CD8-positive, alpha-beta memory T cell (primary cell): ENCODE measurements around the gene MCIDAS. TPM values are rescaled to one million over a fixed set of nuclear protein-coding genes. Genes with fewer than 3 reads are reported as not detected.
A peak's percentile ranks its signal among the peaks of the same experiment; 100 is the strongest.

ENCODE experiments used
- CTCF ChIA-PET: fragments of 350-600 bp; sonication (Branson Sonifier 250); formaldehyde crosslinking; loops from one replicate; lab custom pipeline; 2021; ENCODE audit warnings: antibody characterized with exemption; lab: Charles Lee
- POLR2A ChIA-PET: fragments of 350-600 bp; sonication (Branson Sonifier 250); formaldehyde crosslinking; loops from one replicate; lab custom pipeline; 2021; ENCODE audit warnings: antibody characterized with exemption; lab: Charles Lee
- DNase-seq, 5 donors: peaks; one replicate each; pipeline versions ENCODE4 v3.0.0 to v3.0.0-alpha.2; 2020 to 2022; ENCODE audit warnings: mixed read lengths in 1 of 5
- H3K27ac ChIP-seq: one replicate; pipeline ENCODE4 v1.7.0; 2013; ENCODE audit warnings: low read depth, mild to moderate bottlenecking, low read length, moderate library complexity
- H3K27me3 ChIP-seq: 2 replicates; pipeline ENCODE4 v1.7.0; 2013; ENCODE audit warnings: low read length, mild to moderate bottlenecking; ENCODE audit not compliant: insufficient read depth, poor library complexity, severe bottlenecking
- H3K36me3 ChIP-seq: 2 replicates; pipeline ENCODE4 v1.7.0; 2013; ENCODE audit warnings: mild to moderate bottlenecking, low read length, moderate library complexity; ENCODE audit not compliant: insufficient read depth
- H3K4me1 ChIP-seq: 2 replicates; pipeline ENCODE4 v1.7.0; 2013; ENCODE audit warnings: mild to moderate bottlenecking, low read length, moderate library complexity; ENCODE audit not compliant: insufficient read depth
- H3K4me3 ChIP-seq: 2 replicates; pipeline ENCODE4 v1.7.0; 2013; ENCODE audit warnings: mild to moderate bottlenecking, low read length
- H3K9me3 ChIP-seq: 2 replicates; pipeline ENCODE4 v1.7.0; 2013; ENCODE audit warnings: mild to moderate bottlenecking, low read length
- H3K27ac Mint-ChIP-seq, 8 donors: one replicate each; pipeline ENCODE4 v1.8.0; 2020 to 2021; ENCODE audit warnings: mixed read lengths in 8 of 8, mild to moderate bottlenecking in 6 of 8, inconsistent platforms in 3 of 8, moderate library complexity in 3 of 8
- H3K27me3 Mint-ChIP-seq, 2 donors: one replicate each; pipeline ENCODE4 v1.8.0; 2020 to 2021; ENCODE audit warnings: mixed read lengths in 2 of 2, mild to moderate bottlenecking in 1 of 2, moderate library complexity in 1 of 2
- H3K36me3 Mint-ChIP-seq, 3 donors: one replicate each; pipeline ENCODE4 v1.8.0; 2020 to 2021; ENCODE audit warnings: mixed read lengths in 3 of 3, inconsistent platforms in 1 of 3, mild to moderate bottlenecking in 1 of 3
- H3K4me1 Mint-ChIP-seq, 3 donors: one replicate each; pipeline ENCODE4 v1.8.0; 2020 to 2021; ENCODE audit warnings: mixed read lengths in 3 of 3, inconsistent platforms in 1 of 3, mild to moderate bottlenecking in 1 of 3
- H3K4me3 Mint-ChIP-seq, 7 donors: one replicate each; pipeline ENCODE4 v1.8.0; 2020 to 2021; ENCODE audit warnings: mixed read lengths in 7 of 7, mild to moderate bottlenecking in 6 of 7, moderate library complexity in 4 of 7, inconsistent platforms in 2 of 7
- H3K9me3 Mint-ChIP-seq, 5 donors: one replicate each; pipeline ENCODE4 v1.8.0; 2020 to 2022; ENCODE audit warnings: mixed read lengths in 5 of 5, mild to moderate bottlenecking in 3 of 5, moderate library complexity in 2 of 5, inconsistent platforms in 1 of 5
- polyA plus RNA-seq: library from polyadenylated mRNA; unstranded; fragments of 300-500 nt; fragmentation: Illumina TruSeq; gene quantifications from one replicate; pipeline ENCODE4 v1.2.3, GENCODE V29; 2021
- total RNA-seq, 2 experiments: library from RNA; stranded (reverse); gene quantifications; one replicate each; pipeline ENCODE4 v1.2.3, GENCODE V29; 2021

Gene MCIDAS
- total and polyA plus RNA-seq, 3 experiments from 2014 or later, result not detected

DNA sequence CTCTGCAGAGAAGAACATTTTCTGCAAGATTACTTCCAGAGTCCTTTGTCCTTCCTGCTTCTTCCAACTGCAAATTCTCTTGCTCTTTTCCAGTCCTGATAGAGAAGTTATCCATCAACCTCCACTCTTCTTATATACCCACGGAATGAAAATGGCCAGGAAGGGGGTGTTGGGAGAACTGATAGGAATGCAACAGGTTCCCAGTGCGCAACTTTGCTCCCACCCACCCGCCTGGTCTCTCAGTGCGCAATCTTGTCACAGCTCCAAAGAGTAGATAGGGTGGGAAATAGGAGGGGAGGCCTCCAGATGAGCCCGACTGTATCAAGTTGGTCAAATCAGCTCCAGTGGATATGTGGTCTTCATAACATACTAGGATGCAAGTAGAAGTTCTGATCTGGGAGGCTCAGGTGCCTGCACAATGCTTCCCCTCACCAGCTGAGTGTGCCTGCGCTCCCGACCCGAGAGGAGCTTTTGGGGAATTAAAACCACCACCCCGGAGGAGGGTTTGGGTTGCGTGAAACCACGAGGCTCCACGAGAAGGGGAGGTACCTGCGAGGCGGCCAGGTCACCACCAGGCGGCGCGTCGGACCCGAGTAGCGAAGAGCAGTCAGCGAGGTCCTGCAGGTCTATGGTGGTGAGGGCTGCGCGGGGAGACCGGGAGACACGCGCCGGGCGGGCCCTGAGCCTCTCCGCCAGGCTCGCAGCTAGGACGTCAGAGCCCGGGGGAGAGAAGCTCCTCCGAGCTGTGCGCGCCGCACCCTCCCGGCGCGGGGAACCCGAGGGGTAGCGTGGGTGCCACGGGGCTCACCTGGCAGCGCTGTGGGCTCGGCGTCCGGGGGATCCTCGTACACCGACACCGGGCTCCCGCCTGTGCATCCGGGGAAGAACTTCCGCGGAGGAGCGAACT, 835 bp downstream of the MCIDAS start:
- POLR2A ChIA-PET, result interaction anchor here (0.8 kb wide), 1 partner anchor 81 kb away, joined by 3 read pairs; the partner anchor contains the start of gene DHX29
- Mint-ChIP-seq H3K36me3 (no peaks in the 10 kb centered on the region), H3K9me3 (no peaks in the 10 kb centered on the region), H3K4me1 (peaks cover 27 to 49% (median 28%) of the 10 kb centered on the region in 3 donors), H3K4me3 (peak overlapping the region; percentile 59 to 82 (median 67)), H3K27me3 (peaks cover 75 to 88% of the 10 kb centered on the region in 2 donors), H3K27ac (no peak overlapping the region)
- Histone ChIP-seq H3K36me3 (no peaks in the 10 kb centered on the region), H3K4me3 (no peak overlapping the region), H3K9me3 (no peaks in the 10 kb centered on the region), H3K4me1 (peaks cover 30% of the 10 kb centered on the region), H3K27ac (no peak overlapping the region), H3K27me3 (peaks cover 82% of the 10 kb centered on the region)
- DNase-seq, result peak in 1 of 5 donors; percentile 27
- CTCF ChIA-PET, result interaction anchor here (0.9 to 1.1 kb wide), 2 partner anchors 8 to 465 kb away, joined by 3 to 4 read pairs; no protein-coding TSS in a partner anchor

DNA sequence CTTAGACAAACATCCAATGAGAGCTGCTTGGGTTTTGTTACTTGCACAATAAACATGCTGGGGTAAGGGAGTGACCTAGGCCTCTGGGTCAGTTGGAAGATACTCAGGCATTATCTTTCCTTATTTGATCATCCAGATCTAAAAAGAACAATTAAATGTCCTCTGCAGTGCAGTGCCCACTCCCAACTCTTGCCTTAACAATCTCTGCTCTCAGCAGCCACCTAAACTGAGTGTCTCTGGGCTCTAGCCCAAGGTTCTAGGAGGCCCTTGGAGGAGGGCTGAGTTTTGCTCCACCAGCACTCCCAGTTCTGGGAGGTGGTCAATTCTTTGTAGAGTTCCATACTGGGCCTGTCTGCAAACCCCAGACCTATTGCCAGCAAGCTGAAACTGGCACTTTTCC, 1.8 kb downstream of the MCIDAS start:
- Histone ChIP-seq H3K36me3 (no peaks in the 10 kb centered on the region), H3K27ac (no peak overlapping the region), H3K9me3 (no peaks in the 10 kb centered on the region), H3K4me1 (peaks cover 32% of the 10 kb centered on the region), H3K27me3 (peaks cover 82% of the 10 kb centered on the region), H3K4me3 (no peak overlapping the region)
- H3K27me3 Mint-ChIP-seq, result peaks cover 74 to 88% of the 10 kb centered on the region in 2 donors
- H3K4me3 Mint-ChIP-seq, result peak overlapping the region in 2 of 7 donors; percentile 36 to 67
- POLR2A ChIA-PET, result interaction anchor here (0.8 kb wide), 1 partner anchor 82 kb away, joined by 3 read pairs; the partner anchor contains the start of gene DHX29
- no peak for DNase-seq
- H3K9me3 Mint-ChIP-seq, result no peaks in the 10 kb centered on the region
- H3K27ac Mint-ChIP-seq, result no peak overlapping the region
- CTCF ChIA-PET, result interaction anchor here (1.1 kb wide), 1 partner anchor 466 kb away, joined by 3 read pairs; no protein-coding TSS in a partner anchor
- peaks cover 24 to 49% (median 28%) of the 10 kb centered on the region in 3 donors for H3K4me1 Mint-ChIP-seq
- H3K36me3 Mint-ChIP-seq, result no peaks in the 10 kb centered on the region

DNA sequence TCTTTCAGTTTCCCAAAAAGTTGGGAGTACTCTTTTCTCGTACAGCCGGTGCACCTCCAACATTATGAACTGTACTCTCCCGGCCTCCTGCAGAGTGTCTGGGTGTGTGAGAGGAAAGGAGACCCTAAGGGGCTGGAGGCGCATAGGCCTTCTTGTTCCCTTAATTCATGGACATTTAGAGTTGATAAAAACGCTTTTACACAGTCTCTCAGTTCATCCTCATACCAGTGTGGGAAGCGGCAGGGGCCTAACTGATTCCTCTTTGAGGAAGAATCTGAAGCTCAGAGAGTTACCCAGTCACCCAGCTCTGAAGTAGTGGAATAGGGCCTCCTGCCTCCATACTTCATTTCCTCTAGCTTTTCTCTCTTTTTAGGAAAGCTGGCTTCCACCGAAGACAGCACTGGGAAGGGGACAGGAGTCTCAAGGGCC, 3.3 kb downstream of the MCIDAS start:
- H3K27ac ChIP-seq, result no peak overlapping the region
- POLR2A ChIA-PET, result interaction anchor here (0.6 to 0.7 kb wide), 2 partner anchors 9 to 50 kb away, joined by 3 read pairs; no protein-coding TSS in a partner anchor
- no peaks in the 10 kb centered on the region for H3K9me3 Mint-ChIP-seq

DNA sequence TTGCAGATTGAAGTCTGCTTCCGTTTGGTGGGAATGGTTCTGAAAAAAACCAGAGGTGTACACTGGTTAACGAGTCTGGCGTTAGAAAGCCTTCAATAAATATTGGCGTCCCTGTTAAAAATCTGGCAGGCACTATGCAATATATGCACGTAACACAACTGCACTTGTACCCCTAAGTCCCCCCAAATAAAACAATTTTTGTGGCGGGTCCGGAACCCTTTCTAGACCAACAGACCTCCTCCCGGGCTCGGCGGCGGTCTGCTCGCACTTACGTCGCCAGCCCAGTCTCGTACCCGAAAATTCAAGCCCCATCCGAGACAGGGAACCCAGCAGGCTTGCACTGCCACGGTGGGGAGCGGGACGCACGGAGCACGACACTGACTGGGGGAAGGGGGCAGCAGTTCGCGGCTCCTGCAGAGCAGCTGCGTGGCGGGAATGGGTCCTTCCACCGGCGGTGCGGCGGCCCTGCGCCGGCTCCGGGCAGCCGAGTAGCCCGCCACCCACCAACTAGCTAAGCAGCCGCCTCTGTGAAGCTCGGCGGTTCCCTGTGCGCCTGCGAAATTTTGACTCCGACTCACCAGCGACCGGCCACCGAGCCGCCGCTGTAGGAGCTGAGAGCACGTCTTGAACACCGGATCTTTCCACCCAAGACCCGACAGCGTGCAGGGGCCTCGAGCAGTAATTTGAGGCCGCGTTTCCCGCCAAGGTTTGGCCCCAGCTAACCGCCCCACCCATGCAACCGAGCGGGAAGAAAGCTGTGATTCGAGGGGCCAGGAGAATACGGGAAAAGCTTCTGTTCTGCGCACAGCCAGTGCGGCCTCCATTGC, 3.9 kb downstream of the MCIDAS start:
- no peaks in the 10 kb centered on the region for H3K36me3 ChIP-seq
- H3K27ac Mint-ChIP-seq, result peak overlapping the region in 2 of 8 donors; percentile 20 to 45
- H3K27ac ChIP-seq, result no peak overlapping the region
- ChIA-PET CTCF (interaction anchor here (0.9 to 1.0 kb wide), 2 partner anchors 8 to 10 kb away, joined by 3 read pairs; partner anchors contain the start of gene CCNO), POLR2A (interaction anchor here (0.6 to 0.7 kb wide), 2 partner anchors 10 to 50 kb away, joined by 3 read pairs; no protein-coding TSS in a partner anchor)
- no peak for DNase-seq
- no peaks in the 10 kb centered on the region for H3K9me3 Mint-ChIP-seq
- peaks cover 34% of the 10 kb centered on the region for H3K4me1 ChIP-seq
- H3K27me3 Mint-ChIP-seq, result peaks cover 63 to 88% of the 10 kb centered on the region in 2 donors
- peaks cover 26 to 53% (median 27%) of the 10 kb centered on the region in 3 donors for H3K4me1 Mint-ChIP-seq
- peak overlapping the region; percentile 24 for H3K4me3 ChIP-seq
- peaks cover 71% of the 10 kb centered on the region for H3K27me3 ChIP-seq
- peaks cover 0 to 4% (median 0%) of the 10 kb centered on the region in 3 donors for H3K36me3 Mint-ChIP-seq
- H3K4me3 Mint-ChIP-seq, result peak overlapping the region in 5 of 7 donors; percentile 33 to 76 (median 49)
- H3K9me3 ChIP-seq, result no peaks in the 10 kb centered on the region

More for the DNA sequence above, 3.3 kb downstream of the MCIDAS start:
- no peak overlapping the region for H3K4me3 ChIP-seq
- peaks cover 34% of the 10 kb centered on the region for H3K4me1 ChIP-seq
- peaks cover 27 to 53% (median 27%) of the 10 kb centered on the region in 3 donors for H3K4me1 Mint-ChIP-seq
- H3K36me3 Mint-ChIP-seq, result no peaks in the 10 kb centered on the region
- no peaks in the 10 kb centered on the region for H3K9me3 ChIP-seq
- peaks cover 77% of the 10 kb centered on the region for H3K27me3 ChIP-seq
- no peak overlapping the region for H3K27ac Mint-ChIP-seq
- CTCF ChIA-PET, result interaction anchor here (0.9 to 1.0 kb wide), 2 partner anchors 9 kb away, joined by 3 read pairs; partner anchors contain the start of gene CCNO
- H3K27me3 Mint-ChIP-seq, result peaks cover 69 to 88% of the 10 kb centered on the region in 2 donors
- no peak for DNase-seq
- H3K36me3 ChIP-seq, result no peaks in the 10 kb centered on the region
- H3K4me3 Mint-ChIP-seq, result peak overlapping the region in 4 of 7 donors; percentile 29 to 41 (median 34)

DNA sequence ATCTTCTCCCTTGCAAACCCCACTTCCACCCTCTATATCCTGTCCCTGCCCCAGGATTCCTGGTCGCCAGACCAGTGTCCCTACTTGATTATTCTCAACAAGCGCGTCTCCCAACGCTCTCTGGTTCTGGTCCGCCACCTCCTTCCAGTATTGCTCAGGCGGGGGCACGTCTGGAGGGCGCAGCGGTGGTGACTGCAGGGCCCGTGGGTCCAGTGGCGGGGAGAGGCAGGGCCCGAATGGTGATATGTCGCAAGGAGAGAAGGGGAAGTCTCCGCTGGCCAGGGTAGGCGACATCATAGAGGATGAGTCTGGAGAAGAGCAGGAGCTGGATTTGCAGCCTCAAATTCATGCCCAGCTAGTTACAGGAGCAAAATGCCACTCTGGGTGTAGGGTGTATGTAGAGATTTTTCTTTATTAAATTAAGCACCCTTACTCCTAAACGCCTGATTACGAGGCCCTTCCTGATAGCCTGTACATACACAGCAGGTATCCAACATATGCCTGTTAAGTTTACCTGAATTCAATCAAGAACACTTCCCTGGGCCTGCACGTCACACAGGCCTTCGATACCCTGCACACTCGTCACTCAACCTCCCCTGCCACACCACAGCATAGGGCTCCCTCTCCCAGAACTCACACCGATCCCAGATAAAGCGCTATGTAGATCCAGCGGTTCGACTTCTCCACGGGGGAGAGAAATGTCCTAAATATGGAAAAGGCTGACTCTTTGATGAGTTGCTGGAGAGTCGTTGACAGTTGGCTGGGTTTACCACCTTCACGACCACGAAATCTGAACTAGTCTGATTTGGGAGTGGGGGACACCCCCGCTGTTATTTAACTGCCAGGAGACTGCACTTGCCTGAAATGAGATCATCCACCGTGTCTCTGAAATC, 4.8 kb downstream of the MCIDAS start:
- peaks cover 28% of the 10 kb centered on the region for H3K4me1 ChIP-seq
- H3K4me3 ChIP-seq, result peak overlapping the region; percentile 24
- ChIA-PET CTCF (interaction anchor here (0.9 kb wide), 1 partner anchor 9 kb away, joined by 4 read pairs; no protein-coding TSS in a partner anchor), POLR2A (no interaction called here)
- Mint-ChIP-seq H3K4me1 (peaks cover 19 to 45% (median 20%) of the 10 kb centered on the region in 3 donors), H3K36me3 (peaks cover 0 to 5% (median 0%) of the 10 kb centered on the region in 3 donors), H3K27ac (peak overlapping the region in 1 of 8 donors; percentile 45), H3K9me3 (no peaks in the 10 kb centered on the region), H3K4me3 (peak overlapping the region in 3 of 7 donors; percentile 33 to 76 (median 42)), H3K27me3 (peaks cover 59 to 83% of the 10 kb centered on the region in 2 donors)
- no peaks in the 10 kb centered on the region for H3K9me3 ChIP-seq
- no peak overlapping the region for H3K27ac ChIP-seq
- peaks cover 62% of the 10 kb centered on the region for H3K27me3 ChIP-seq
- no peak for DNase-seq
- H3K36me3 ChIP-seq, result no peaks in the 10 kb centered on the region

DNA sequence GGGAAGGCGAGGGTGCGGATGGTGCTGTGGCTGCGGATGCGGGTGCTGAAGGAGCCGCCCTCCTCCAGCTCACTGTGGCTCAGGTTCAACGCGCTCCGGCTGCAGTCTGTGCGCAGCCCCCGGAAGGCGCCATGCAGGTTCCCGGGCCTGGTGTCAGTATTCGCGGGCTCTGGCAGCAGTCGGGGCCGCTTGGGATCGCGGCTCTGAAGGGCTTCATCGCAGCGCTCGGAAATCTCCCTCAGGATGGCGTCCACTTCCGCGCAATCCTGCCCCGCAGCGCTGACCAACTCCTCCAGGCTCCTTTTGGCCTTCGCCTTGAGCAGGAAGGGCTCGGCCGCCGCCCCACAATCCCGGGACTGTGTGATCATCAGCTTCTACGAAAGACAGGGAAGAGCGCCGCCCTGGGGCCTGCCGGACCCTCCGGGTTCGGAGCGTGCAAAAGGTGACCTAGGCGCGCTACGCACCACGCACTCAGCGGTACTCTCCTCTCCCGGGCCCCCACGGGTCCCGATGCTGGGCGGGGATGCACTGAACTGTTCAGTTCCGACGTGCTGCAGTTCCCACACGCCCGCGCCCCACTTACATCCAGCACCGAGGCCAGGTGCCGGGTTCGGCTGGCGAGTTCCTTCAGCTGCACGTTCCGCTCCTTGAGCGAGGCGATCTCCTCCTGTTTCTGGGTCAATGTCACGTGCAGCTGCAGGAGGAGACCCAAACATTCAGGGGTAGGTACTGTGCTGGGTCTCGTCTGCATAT, 6.5 kb downstream of the MCIDAS start:
- no peaks in the 10 kb centered on the region for H3K9me3 ChIP-seq
- Mint-ChIP-seq H3K9me3 (no peaks in the 10 kb centered on the region), H3K4me1 (peaks cover 17 to 36% (median 20%) of the 10 kb centered on the region in 3 donors), H3K36me3 (peaks cover 0 to 5% (median 0%) of the 10 kb centered on the region in 3 donors), H3K27ac (no peak overlapping the region), H3K27me3 (peaks cover 52 to 79% of the 10 kb centered on the region in 2 donors), H3K4me3 (peak overlapping the region; percentile 39 to 89 (median 67))
- no peaks in the 10 kb centered on the region for H3K36me3 ChIP-seq
- peaks cover 21% of the 10 kb centered on the region for H3K4me1 ChIP-seq
- H3K27me3 ChIP-seq, result peaks cover 52% of the 10 kb centered on the region
- no peak for DNase-seq
- ChIA-PET POLR2A (no interaction called here), CTCF (no interaction called here)
- H3K4me3 ChIP-seq, result peak overlapping the region; percentile 16
- H3K27ac ChIP-seq, result no peak overlapping the region
